IMR-90 (cell line): ENCODE measurements around the gene ATP5PB.

Source experiments
- FOS ChIP-seq: fragments of 150-350 bp; IDR thresholded peaks from 2 replicates; pipeline ENCODE4 v1.6.1; 2016; ENCODE audit warnings: low read depth, low read length
- MAFK ChIP-seq: IDR thresholded peaks from 2 replicates; pipeline ENCODE4 v1.6.1; 2012; ENCODE audit warnings: low read depth, low read length, improper control_type of control experiment
- MAZ ChIP-seq: IDR thresholded peaks from 2 replicates; pipeline ENCODE4 v1.6.1; 2012; ENCODE audit warnings: low read depth, mild to moderate bottlenecking, low read length, improper control_type of control experiment, moderate library complexity, borderline replicate concordance
- MXI1 ChIP-seq: IDR thresholded peaks from 2 replicates; pipeline ENCODE4 v1.6.1; 2012; ENCODE audit warnings: low read depth, mild to moderate bottlenecking, low read length, moderate library complexity, borderline replicate concordance
- POLR2A ChIP-seq: IDR thresholded peaks from 2 replicates; pipeline ENCODE4 v1.6.1; 2012; ENCODE audit warnings: mild to moderate bottlenecking, low read depth, low read length
- RAD21 ChIP-seq: IDR thresholded peaks from 2 replicates; pipeline ENCODE4 v1.6.1; 2012; ENCODE audit warnings: low read length, improper control_type of control experiment
- SMC3 ChIP-seq: fragments of 150-350 bp; IDR thresholded peaks from 2 replicates; pipeline ENCODE4 v1.6.1; 2016; ENCODE audit warnings: low read depth, mild to moderate bottlenecking, antibody characterized with exemption, low read length, moderate library complexity
- TF ChIP-seq, protein P1 (sequence below): conservative IDR thresholded peaks from 2 replicates; pipeline ENCODE4 v1.5.1; 2012; ENCODE audit warnings: mild to moderate bottlenecking, low read depth, low read length, improper control_type of control experiment

GRCh38 chr1:111424281-111424680 lies 25.0 kb upstream of the ATP5PB start:
- TF ChIP-seq, protein P1, sequence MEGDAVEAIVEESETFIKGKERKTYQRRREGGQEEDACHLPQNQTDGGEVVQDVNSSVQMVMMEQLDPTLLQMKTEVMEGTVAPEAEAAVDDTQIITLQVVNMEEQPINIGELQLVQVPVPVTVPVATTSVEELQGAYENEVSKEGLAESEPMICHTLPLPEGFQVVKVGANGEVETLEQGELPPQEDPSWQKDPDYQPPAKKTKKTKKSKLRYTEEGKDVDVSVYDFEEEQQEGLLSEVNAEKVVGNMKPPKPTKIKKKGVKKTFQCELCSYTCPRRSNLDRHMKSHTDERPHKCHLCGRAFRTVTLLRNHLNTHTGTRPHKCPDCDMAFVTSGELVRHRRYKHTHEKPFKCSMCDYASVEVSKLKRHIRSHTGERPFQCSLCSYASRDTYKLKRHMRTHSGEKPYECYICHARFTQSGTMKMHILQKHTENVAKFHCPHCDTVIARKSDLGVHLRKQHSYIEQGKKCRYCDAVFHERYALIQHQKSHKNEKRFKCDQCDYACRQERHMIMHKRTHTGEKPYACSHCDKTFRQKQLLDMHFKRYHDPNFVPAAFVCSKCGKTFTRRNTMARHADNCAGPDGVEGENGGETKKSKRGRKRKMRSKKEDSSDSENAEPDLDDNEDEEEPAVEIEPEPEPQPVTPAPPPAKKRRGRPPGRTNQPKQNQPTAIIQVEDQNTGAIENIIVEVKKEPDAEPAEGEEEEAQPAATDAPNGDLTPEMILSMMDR = no peak
- TF ChIP-seq POLR2A (no peak), MAZ (no peak), FOS (no peak), MAFK (no peak), SMC3 (no peak), MXI1 (no peak), RAD21 (no peak)
